Esophagus squamous epithelium (tissue), 5 donors: ENCODE measurements around the gene AFG3L2. TPM values are rescaled to one million over a fixed set of nuclear protein-coding genes. Genes with fewer than 3 reads are reported as not detected.

ENCODE experiments used
- DNase-seq: peaks from one replicate; lab custom pipeline; 2025; lab: John Stamatoyannopoulos, UW
- H3K27ac ChIP-seq, 4 donors: fragments of 200-600 bp; sonication (generic); one replicate each; pipeline ENCODE4 v1.5.1; 2016 to 2019; ENCODE audit warnings: mild to moderate bottlenecking in 1 of 4
- H3K27me3 ChIP-seq, 4 donors: fragments of 200-600 bp; sonication (generic); 1 replicate in 3 of 4; 2 replicates in 1 of 4; pipeline versions ENCODE4 v1.5.1 to v1.6.0; 2017 to 2021; ENCODE audit warnings: antibody characterized with exemption in 1 of 4
- H3K36me3 ChIP-seq, 3 donors: fragments of 200-600 bp; sonication (generic); one replicate each; pipeline ENCODE4 v1.5.1; 2016 to 2019
- H3K4me1 ChIP-seq, 3 donors: fragments of 200-600 bp; sonication (generic); one replicate each; pipeline ENCODE4 v1.5.1; 2017 to 2019
- H3K4me3 ChIP-seq, 4 donors: fragments of 200-600 bp; sonication (generic); 1 replicate in 3 of 4; 2 replicates in 1 of 4; pipeline ENCODE4 v1.5.1; 2016 to 2019; ENCODE audit warnings: mild to moderate bottlenecking in 2 of 4, moderate library complexity in 1 of 4
- H3K9me3 ChIP-seq, 3 donors: fragments of 200-600 bp; sonication (generic); one replicate each; pipeline ENCODE4 v1.5.1; 2016 to 2019
- POLR2A ChIP-seq, 4 donors: fragments of 450-650 bp; IDR thresholded peaks; one replicate each; pipeline ENCODE4 v1.6.1; 2017; ENCODE audit warnings: antibody characterized with exemption in 4 of 4, mild to moderate bottlenecking in 4 of 4, moderate library complexity in 3 of 4
- WGBS, 2 donors: methylation state at CpG; one replicate each; pipeline ENCODE4 v1.1.5; 2018; 5-methylcytosine and 5-hydroxymethylcytosine counted together
- intact Hi-C: fragments of 100-400 bp; cut with DNase I; formaldehyde crosslinking; loops from one replicate; pipeline ENCODE4 v1.15.0; 2022
- small RNA-seq, 4 donors: library from RNA; depleted of rRNA; stranded (forward); fragments of <200 nt; gene quantifications; one replicate each; pipeline ENCODE3, GENCODE V24; 2016
- total RNA-seq, 4 donors: library from RNA; depleted of rRNA; stranded (reverse); fragments of >200 nt; gene quantifications; one replicate each; pipeline ENCODE4 v1.1.0, GENCODE V29; 2016
- TF ChIP-seq, protein P1 (sequence below), 6 experiments: fragments of 450-650 bp in 4 of 6; fragments of 200-600 bp in 2 of 6; sonication (generic) in 2 of 6; IDR thresholded peaks; one replicate each; pipeline ENCODE4 v1.5.1; 2016 to 2019; ENCODE audit warnings: antibody characterized with exemption in 6 of 6, mild to moderate bottlenecking in 4 of 6, moderate library complexity in 4 of 6
- donor health status: DM: yes; HTN: yes; CAD: no.

Gene AFG3L2
- total RNA-seq, 4 donors from 2014 or later = 41.5 to 62.9 (median 58.1) TPM

DNA sequence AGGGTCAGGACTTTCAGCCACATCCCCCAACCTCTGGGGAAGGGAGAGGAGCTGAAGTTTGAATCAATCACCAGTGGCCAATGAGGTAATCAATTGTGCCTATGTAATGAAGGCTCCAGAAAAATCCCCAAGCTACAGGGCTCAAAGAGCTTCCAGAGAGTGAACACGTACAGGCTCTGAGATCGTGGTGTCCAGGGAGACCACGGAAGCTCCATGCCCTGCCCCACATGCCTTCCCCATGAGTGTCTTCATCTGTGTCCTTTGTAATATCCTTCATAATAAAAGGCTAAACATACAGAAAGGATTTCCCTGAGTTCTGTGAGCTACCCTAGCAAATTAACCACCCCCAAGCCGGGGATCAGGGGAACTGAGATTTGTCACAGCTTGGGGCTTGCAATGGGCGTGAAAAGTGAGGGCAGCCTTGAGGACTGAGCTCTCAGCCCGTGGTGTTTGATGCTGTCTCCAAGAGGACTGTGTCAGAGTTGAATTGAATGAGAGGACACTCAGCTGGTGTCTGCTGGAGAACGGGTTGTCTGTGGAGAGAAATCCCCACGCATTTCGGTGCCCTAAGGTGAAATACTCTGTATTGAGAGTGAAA lies 94.5 kb downstream of the AFG3L2 start:
- intact Hi-C loops = no loop called here

DNA sequence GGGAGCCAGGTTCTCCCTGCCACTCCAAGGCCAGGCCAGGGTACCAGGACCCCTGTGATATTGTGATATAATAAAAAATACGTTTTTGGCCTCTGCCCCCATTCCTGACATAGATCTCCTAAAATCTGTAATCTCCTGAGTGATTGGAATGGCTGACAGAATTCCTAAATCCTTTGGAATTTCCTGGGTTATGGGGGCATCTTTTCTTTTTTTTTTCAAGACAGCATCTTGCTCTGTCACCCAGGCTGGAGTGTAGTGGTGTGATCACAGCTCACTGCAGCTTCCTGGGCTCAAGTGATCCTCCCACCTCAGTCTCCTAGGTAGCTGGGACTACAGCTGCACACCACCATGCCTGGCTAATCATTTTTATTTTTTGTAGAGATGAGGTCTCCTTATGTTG lies 95.2 kb downstream of the AFG3L2 start:
- Histone ChIP-seq H3K27ac (peak overlapping the region in 2 of 4 donors; percentile 16 to 48), H3K4me3 (no peak overlapping the region), H3K9me3 (no peaks in the 10 kb centered on the region), H3K4me1 (peaks cover 6 to 51% (median 17%) of the 10 kb centered on the region in 3 donors), H3K27me3 (peaks cover 0 to 1% (median 0%) of the 10 kb centered on the region in 4 donors), H3K36me3 (no peaks in the 10 kb centered on the region)
- TF ChIP-seq POLR2A (IDR thresholded peaks at IDR 0.05) = no peak
- TF ChIP-seq, protein P1, sequence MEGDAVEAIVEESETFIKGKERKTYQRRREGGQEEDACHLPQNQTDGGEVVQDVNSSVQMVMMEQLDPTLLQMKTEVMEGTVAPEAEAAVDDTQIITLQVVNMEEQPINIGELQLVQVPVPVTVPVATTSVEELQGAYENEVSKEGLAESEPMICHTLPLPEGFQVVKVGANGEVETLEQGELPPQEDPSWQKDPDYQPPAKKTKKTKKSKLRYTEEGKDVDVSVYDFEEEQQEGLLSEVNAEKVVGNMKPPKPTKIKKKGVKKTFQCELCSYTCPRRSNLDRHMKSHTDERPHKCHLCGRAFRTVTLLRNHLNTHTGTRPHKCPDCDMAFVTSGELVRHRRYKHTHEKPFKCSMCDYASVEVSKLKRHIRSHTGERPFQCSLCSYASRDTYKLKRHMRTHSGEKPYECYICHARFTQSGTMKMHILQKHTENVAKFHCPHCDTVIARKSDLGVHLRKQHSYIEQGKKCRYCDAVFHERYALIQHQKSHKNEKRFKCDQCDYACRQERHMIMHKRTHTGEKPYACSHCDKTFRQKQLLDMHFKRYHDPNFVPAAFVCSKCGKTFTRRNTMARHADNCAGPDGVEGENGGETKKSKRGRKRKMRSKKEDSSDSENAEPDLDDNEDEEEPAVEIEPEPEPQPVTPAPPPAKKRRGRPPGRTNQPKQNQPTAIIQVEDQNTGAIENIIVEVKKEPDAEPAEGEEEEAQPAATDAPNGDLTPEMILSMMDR (IDR thresholded peaks at IDR 0.05) = no peak
- DNase-seq = no peak
- 33 to 42% methylated on average over 1 of the region's 1 CpG for WGBS, 2 donors
- intact Hi-C loops = no loop called here

More for the DNA sequence above, 94.5 kb downstream of the AFG3L2 start:
- TF ChIP-seq POLR2A (IDR thresholded peaks at IDR 0.05) = no peak
- TF ChIP-seq, protein P1 (IDR thresholded peaks at IDR 0.05) = no peak
- Histone ChIP-seq H3K9me3 (no peaks in the 10 kb centered on the region), H3K4me3 (no peak overlapping the region), H3K27ac (peak overlapping the region; percentile 16 to 48 (median 38)), H3K4me1 (peaks cover 9 to 51% (median 23%) of the 10 kb centered on the region in 3 donors), H3K27me3 (peaks cover 0 to 8% (median 0%) of the 10 kb centered on the region in 4 donors), H3K36me3 (no peaks in the 10 kb centered on the region)
- WGBS, 2 donors = 45 to 48% methylated on average over 5 to 9 of the region's 9 CpGs
- no peak for DNase-seq

DNA sequence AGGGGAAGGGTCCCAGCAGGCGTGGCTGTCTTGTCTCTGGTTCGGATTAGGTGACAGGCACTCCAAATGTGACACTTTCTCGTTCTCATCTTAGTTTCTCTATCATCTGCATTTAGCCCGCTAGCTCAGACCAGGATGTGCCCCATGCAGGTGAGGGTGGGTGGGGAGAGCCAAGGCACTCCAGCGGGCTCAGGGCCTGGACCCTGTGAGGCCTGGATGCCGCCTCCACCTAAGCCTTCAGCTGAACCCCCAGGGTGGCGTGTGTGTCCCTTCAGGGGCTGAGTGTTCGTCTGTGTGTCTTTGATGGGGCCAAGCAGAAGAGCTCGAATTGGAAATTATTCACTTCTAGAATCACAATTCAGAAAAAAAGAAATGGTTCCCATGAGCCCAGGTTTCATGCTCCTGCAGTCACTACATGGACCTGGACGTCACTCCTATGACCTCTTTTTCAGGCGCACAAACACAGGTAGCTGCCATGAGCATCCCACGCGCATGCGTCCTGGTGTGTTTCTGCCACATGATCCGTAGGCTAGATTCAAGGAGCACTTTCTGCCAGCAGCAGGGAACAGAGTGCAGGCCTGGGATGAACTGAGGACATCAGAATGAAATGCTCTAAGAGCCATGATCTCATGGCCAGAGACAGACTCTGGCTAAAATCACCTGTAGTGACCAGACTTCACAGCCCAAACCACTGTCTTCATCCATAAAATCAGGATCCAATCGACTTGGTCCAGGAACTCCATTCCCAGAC lies 97.1 kb downstream of the AFG3L2 start:
- no peaks in the 10 kb centered on the region for H3K27me3 ChIP-seq
- H3K4me3 ChIP-seq = peak overlapping the region; percentile 4 to 60 (median 40)
- DNase-seq = no peak
- H3K4me1 ChIP-seq = peaks cover 6 to 50% (median 17%) of the 10 kb centered on the region in 3 donors
- intact Hi-C loops = no loop called here
- TF ChIP-seq, protein P1 (IDR thresholded peaks at IDR 0.05) = no peak
- no peak for TF ChIP-seq POLR2A (IDR thresholded peaks at IDR 0.05)
- no peaks in the 10 kb centered on the region for H3K9me3 ChIP-seq
- H3K27ac ChIP-seq = peak overlapping the region; percentile 82 to 97 (median 92)
- no peaks in the 10 kb centered on the region for H3K36me3 ChIP-seq
- WGBS, 2 donors = 63 to 85% methylated on average over 8 to 12 of the region's 16 CpGs

Small RNAs within 50 kb of the gene (small RNA-seq; reads per million reads assigned to genes)
- gene RNU6-170P (0 reads per million in 4 donors), gene RNU7-129P (0 reads per million in 4 donors)

Other genes starting within 250 kb of the AFG3L2 start
- 1 to 10 TPM in 1 of 4 donors, not detected in 3; 3.0 TPM for gene CIDEA, start 122.9 kb downstream of the AFG3L2 start, total RNA-seq
- 100 to 1,000 TPM; 288 to 406 (median 337) TPM for gene TUBB6, start 69.0 kb downstream of the AFG3L2 start, total RNA-seq
- 1 to 10 TPM in 2 of 4 donors, under 1 TPM in 2; 0.31 to 1.9 (median 1.2) TPM for gene PRELID3A, start 30.7 kb upstream of the AFG3L2 start, total RNA-seq